HG02642 (cell line): ENCODE data around the gene FNBP1.
"Not testable (repeated sequence)": the region's sequence is repeated elsewhere in the genome, so short reads cannot be mapped to it uniquely, and the experiment has no call there.

Experiments
- ATAC-seq: cut with Tn5 transposase; IDR thresholded peaks from one replicate; pipeline ENCODE4 v1.9.1; 2021; ENCODE audit warnings: mild to moderate bottlenecking; ENCODE audit not compliant: unreplicated experiment, poor library complexity

Gene FNBP1

DNA sequence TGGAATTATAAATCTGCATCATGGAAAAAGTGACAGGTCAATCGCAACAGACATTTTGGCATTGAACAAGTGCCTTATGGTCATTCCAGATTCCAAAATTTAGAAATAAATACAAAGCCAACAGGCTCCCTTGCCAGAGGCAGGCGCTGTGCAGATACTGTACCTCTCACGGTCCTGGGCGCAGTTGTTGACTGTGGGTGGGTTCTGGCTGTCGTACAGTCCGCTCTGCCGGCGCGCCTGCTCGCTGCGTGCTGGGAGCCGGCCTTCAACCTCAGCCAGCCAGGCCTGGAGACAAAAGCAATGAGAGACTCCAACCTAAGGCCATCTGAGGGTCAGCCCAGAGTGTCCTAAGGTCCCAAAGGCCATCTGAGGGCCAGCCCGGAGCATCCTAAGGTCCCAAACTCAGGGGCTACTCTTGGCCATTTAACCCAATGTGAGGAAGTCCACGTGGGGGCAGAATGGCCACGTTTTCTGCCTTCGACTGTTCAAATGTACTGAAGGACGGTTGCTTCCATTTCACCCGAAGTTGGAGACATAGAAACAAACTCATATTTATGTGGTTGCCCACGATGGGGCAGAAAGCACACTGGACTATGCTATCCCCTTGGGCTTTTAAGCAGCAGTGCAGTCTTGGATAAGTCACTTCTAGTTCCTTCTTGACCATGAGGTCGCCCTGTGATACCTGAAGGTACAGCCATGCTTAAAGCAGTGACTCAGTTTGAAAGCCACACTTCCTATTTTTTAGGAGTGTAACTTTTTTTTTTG is 142.5 kb downstream of the FNBP1 start:
- peak; percentile 73 for ATAC-seq

DNA sequence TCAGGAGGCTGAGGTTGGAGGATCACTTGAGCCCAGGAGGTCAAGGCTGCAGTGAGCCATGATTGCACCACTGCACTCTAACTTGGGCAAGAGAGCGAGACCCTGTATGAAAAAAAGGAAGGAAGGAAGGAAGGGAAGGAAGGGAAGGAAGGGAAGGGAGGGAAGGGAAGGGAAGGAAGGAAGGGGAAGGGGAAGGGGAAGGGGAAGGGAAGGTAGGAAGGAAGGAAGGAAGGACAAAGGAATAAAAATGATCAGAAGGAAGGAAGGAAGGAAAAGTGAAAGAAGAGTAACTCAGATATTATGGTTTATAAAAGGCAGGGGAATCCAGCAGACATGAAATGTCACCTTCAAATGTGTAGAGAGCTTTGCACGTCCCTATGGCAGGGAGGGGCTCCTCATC is 143.4 kb downstream of the FNBP1 start:
- no peak for ATAC-seq

DNA sequence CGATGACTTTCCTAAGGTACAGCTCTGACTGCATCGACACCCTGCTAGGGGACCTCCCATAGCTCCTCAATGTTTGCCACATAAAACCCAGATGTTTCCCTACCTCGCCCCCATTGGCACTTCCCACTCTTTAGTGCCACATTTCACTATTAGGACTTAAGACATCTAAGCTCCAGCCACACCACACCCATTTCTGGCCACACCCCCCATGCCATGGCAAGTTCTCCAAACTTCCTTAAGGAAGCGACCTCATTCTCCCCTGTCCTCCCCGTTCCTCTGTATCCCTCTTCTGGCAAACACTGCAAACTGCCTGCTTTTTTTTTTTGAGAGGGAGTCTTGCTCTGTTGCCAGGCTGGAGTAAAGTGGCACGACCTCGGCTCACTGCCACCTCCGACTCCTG is 144.8 kb downstream of the FNBP1 start:
- no peak for ATAC-seq

DNA sequence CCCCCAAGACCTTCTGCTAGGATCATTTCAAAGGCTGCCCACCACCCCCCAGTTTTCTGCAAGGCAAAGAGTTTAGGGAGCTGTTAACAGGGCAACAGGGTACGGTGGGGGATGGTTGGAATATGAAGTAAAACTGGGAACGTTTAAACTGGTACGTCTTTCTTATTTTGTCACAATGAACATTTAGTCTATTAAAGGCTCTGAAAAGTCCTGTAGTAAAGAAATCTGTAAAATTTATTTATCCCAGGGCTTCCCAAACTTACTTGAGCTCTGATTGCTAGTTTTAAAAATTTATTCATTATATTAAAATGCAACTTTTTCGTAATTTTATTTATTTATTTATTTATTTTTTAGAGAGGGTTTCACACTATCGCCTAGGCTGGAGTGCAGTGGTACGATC is 145.7 kb downstream of the FNBP1 start:
- ATAC-seq: no peak

DNA sequence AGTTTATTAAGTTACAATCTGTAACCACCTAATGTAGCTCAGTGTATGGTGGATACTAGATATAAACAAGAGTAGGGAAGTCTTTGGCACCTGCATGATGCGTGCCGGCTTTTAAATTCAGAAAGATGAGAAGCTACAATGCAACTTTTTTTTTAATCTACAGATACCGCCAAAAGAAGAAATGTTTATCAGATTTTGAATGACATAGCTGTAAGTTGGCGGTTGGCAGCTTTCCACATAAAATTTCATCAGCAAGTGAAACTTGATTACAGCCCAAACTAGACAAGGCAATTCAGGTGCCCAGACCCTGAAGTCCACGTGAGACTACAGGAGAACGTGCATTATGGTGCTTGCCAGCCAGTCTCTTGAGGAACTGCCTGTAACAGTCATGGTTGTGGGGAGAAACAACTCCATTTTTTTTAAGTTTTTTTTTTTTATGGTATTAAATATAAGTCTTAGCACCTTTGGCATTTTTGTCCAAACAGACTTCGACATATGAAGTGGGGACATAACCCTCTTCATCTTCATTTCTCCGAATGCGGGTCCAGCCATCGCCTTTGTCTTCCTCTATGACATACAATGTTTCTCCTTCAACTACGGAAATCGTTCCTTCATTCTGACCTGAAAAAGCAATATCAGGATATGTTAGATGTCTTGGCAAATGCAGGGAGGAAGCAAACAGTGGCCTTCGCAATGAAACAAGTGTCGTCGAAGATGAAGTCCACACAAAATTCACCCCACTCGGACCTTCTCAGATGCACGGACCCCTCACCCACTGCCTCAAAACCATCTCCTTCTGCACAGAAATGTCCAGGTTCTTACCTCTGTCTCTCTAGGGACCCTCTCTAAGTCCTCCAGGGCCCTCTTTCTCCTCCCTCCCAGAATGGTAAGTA is 147.4 kb downstream of the FNBP1 start:
- ATAC-seq: no peak

DNA sequence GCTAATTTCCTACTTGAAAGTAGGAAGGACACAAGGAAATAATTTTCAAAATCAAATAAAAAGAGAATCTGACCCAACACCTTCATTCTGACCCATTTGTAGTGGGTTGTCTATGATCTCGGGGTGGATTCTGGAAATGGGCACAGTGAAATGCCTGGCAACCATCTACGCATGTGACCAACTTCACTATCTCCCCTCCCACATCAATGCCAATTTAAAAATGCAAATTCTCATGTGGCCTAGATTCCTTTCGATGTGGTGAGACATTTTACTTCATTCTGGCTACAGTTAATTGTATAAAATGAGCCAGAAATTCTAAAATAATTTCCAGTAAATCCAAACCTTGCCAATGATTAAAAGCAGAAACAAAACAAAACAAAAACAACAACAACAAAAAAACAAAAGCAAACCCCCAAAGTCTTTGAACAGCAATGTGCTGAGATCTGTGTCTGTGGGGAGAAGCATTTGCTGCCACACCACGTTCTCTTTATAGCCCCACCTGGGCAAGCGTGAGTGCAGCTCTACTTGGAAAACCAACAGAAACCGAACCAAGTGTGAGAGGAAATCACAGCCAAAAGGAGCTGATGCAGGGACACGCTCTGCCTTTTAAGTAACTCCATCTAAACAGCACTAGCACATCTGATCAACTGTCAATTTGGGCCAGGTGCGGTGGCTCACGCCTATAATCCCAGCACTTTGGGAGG is 148.7 kb downstream of the FNBP1 start:
- no peak for ATAC-seq

DNA sequence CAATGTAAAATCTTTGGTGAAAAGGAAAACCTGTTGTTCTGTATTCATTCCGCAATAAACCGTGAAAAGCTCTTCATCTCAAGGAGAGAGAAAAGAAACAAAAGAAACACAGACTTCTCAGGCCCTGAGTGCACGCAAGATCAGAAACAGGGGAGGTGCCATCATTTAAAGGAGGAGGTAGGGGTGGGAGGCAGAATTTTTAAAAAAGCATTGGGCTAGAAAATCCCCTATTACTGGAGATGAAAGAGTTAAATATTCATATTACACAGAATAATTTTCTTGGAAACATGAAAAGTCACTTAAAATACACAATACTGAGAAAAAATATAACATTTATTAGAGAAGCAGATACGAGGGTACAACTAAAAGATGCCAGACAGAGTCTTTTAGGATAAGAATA is 151.4 kb downstream of the FNBP1 start:
- ATAC-seq: no peak

DNA sequence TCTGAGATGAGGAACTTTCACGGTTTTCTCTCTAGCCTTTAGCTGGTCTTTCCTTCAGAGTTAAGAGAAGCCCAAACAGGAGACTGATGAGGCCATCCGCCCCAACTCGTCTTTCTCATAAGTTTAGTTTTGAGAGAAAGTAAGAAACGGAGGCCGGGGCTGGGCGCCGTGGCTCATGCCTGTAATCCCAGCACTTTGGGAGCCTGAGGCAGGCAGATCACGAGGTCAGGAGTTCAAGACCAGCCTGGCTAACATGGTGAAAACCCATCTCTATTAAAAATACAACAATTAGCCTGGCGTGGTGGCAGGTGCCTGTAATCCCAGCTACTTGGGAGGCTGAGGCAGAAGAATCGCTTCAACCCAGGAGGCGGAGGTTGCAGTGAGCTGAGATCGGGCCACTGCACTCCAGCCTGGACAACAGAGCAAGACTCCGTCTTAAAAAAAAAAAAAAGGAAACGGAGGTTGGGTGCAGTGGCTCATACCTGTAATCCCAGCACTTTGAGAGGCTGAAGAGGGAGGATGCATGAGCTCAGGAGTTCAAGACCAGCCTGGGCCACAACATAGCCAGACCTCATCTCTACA is 152.2 kb downstream of the FNBP1 start:
- not testable (repeated sequence) for ATAC-seq

DNA sequence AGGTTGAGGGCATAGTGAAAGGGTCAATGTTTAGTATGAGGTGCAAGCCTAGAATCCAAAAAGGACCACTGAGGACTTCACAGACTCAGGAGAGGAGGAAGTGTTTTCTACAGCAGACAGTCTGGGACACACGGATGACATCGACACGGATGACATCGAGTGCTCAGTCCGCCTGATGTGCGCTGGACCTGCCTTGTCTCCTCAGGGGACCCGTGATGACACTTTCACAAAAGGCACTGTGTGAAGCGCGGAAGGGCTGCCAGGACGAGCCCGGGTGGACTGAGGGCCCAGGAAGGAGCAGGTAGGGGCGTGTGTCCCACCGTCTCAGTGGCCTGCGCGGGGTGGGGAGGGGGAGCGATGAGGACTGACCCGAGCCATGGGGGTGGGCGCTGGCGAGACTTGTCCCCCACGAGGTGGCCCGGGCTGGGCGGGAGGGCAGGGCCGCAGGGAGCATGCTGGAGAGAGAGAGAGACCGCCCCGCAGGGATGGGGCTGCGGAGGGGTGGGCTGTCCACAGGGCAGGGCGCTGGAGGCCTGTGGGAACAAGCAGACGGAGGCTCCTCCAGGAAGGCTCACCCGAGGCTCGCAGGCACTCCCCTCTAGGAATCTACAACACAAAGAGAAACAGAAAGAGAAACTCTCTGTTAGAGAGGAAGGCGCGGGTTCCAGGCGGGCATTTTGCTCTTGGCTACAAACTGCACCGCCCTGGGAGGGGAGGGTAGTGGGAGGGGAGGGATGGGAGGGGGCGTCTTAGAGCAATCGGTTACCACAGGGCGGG is 152.9 kb downstream of the FNBP1 start:
- no peak for ATAC-seq

DNA sequence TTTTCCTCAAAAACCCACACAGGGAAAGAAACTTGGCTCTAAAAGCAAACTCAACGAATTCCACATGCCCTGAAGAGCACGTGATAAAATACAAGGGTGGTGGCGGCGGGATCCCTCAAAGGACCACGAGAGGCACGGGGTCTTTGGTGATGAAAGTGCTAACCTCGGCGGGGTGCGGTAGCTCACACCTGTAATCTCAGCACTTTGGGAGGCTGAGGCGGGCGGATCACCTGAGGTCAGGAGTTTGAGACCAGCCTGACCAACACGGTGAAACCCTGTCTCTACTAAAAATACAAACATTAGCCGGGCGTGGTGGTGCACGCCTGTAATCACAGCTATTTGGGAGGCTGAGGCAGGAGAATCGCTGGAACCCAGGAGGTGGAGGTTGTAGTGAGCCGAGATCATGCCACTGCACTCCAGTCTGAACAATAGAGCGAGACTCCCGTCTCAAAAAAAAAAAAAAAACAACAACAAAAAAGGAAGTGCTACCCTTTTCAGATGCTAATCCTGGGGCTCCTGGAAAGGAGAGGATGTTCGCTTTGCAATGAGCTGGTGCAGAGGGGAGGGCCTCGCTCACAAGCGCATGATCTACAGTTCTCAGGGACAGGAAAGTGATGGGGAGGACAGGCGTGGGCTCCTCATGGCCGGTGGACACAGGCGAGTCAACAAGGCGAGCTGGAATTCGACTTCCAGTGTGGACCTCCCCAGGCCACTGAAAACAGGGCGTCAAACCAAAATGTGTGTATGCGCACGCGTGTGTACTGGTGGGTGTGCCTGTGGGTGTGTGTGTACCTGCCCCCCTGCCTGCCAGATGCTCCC is 153.7 kb downstream of the FNBP1 start:
- no peak for ATAC-seq

DNA sequence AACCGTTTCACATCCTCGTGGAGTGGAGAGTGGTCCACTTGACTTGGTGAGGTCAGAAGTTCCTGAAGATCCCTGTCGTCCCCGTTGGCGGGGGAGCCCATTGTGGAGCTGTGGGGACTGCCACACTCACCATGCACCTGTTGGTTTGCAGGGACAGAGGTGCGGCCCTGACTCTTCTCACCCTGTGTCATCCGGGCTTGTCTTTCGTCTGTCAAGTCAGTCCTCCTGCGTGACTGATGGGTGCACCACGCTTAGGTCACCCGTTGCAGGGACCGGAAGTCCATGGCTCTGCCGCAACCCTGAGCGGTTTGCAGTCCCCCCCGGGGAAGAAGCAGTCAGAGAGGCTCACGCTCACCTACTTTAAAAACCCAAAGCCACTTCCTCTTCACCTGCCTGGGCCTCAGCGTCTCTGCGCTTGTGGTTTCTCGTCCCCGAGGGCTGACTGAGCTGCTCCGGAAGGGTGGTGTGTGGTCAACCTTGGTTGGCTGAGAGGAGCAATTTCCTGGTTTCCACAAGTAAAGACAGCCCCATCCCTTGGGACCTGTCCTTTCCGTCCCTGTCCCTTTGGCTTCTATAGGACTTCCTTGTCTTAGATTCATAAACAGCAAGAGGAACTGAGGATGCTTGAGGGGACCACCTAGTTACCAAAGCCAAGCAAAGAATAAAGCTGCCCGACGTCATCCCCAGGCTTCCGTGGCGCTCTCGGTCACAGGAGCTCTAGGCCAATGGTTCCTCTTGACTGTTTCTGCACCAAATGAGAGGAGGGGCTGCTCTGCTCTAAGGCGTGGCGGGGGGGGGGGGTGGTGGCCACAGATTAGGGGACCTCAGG is 154.5 kb downstream of the FNBP1 start:
- ATAC-seq: peak; percentile 63

DNA sequence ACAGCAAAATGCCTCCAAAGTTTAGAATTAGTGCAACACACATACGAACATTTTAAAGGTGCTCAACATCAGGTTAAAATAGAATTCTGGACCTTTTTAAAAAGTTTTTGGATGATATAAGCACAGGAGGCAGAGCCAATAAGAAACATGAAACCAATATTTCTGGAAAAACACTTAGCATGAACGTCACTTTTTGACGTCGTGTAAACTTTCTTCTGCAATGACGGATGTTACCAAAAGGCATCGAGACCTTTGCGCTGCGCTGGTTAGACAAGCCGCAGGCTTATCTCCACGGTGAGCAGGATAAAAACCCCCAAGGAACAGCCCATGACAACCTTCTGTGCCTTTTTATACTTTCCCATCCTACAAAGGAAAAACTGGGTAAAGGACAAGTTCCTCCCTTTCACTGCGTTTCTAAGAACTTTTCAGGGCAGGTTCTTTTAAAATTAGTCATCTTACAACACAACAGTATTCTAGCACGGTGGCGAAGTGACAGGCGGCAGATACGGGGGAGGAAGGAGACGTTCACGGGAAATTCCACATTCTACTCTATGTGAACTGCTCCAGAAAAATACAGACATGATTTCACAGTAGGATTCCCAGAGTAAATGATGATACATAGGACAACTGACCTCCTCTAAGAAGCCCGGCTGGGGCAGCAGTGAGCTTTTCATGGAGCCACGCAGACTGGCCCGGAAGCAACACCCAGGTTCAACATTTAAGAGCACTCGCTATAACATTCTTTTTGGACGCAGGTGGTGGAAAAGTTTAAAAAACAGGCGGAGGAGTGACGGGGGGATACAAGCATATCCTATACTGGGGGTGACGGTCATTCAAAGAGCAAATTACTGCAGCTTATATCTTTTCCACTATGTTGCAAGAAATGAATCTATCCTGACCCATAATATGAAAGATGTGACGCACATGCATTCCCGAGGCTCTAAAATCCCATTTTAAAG is 155.4 kb downstream of the FNBP1 start:
- no peak for ATAC-seq

DNA sequence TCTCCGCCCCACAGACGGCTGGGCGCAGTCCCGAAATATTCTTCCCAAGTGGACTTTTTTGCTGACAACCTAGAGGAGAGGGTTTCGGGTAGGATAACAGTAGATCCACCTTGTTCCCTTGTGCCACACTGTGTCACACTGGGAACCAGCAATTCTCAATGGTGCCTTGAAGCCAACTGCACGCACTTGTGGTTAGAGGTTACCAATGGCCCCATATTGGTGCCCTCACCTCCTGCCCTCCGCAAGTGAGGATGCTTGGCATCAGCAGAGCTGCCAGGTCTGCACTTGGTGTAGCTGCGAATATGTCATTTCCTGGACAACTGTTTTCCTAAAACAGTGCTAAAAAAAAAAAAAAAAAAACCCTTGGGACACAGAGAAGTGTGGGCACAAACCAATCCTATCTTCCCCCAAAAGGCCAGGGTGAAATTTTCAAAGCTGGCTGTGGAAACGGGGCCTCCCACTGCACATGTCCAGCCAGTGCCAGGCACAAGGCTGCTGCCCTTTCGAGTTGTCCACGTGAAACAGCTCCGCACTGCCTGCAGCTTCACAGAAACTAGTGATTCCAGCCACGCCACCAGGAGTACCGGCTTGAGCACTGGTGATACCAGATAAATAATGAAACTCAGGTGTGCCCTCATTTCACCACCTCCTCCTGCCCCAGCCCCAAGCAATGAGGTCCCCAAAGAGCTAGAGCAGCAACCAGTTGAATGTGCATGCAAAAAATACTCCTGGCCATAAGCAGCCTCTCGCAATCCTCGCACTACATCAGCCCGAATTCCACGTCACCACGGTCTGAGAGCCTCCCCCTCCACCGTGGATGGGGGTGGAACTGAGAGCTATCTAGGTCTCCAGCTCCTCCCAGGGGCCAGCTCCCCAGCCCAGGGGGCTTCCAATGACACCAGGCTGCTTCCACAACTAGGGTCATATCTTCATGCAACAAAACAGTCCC is 156.5 kb downstream of the FNBP1 start:
- ATAC-seq: no peak

DNA sequence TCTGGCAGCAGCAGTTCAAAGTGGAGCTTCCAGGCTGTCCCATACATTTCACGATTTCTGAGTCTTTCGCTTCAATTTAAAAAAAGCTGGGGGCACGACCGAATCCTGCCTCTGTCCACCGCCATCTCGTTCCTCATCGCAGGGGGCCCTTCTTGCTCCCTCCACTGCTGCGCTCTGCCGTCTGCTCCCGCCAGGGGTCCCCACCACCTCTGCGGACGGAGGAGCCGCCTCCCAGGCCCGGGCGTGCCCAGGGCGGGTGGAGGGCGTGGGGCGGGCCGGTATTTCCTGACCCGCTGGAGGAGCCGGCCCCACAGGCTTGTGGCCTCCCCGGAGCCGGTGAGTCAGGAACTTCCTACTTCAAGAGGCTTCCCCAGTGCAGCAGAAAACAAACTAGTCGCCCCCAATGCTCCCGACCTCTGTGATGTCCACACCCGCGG is 157.3 kb downstream of the FNBP1 start:
- ATAC-seq: peak; percentile 38

DNA sequence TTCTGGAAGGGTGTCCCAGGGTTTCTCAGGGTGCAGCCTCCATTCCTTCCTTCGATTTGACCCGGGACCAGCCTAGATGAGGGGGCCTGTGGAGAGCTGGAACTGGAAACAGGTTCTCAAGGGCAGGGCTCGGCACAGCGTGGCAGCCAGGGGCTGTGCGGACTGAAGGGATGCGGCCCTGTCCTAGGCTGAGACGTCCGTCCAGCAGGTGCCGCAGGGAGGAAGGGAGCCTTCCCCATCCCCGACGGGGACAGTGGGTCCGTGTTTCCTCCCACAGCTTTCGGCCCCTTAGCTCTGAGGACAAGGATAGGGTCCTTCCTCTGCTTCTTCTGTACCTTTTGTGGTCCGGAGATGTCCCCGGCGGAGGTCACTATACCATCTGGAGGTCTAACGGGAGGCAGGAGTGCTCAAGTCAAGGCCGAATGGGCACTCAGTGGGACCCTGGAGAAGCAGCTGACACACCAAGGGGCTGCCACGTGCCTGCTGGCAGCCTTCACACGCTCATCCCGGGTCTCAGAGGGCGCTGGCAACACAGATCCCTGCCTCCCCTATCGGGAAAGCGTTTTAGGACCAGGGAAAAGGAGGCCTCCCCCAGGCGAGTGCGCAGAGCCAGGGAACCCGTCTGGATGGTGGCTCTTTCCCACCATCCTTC is 157.8 kb downstream of the FNBP1 start:
- ATAC-seq: no peak
